HG03442 (cell line): ENCODE measurements around the gene MRPS12.

ENCODE experiments used
- ATAC-seq: cut with Tn5 transposase; IDR thresholded peaks from one replicate; pipeline ENCODE4 v1.9.1; 2021; ENCODE audit warnings: mild to moderate bottlenecking, moderate library complexity; ENCODE audit not compliant: unreplicated experiment

Gene MRPS12

DNA sequence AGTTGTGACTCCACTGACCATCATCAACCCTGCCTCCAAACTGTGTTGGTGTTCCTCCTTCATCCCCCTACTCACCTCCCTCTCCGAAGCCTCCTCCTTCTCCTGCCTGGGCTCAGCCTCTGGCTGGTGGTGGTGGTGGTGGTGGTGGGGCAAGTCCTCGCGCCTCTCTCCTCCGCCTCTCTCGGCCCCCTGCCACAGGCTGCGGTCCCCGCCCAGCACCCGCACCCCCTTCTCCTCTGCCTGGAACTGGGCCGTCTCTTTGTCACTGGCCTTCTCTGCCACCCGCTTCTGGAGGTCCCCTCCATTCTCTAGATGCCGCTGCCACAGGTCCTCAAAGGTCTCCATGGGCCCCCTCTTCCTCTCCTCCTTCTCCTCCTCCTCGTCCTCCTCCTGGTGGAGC, 20.3 kb upstream of the MRPS12 start:
- ATAC-seq, result no peak

DNA sequence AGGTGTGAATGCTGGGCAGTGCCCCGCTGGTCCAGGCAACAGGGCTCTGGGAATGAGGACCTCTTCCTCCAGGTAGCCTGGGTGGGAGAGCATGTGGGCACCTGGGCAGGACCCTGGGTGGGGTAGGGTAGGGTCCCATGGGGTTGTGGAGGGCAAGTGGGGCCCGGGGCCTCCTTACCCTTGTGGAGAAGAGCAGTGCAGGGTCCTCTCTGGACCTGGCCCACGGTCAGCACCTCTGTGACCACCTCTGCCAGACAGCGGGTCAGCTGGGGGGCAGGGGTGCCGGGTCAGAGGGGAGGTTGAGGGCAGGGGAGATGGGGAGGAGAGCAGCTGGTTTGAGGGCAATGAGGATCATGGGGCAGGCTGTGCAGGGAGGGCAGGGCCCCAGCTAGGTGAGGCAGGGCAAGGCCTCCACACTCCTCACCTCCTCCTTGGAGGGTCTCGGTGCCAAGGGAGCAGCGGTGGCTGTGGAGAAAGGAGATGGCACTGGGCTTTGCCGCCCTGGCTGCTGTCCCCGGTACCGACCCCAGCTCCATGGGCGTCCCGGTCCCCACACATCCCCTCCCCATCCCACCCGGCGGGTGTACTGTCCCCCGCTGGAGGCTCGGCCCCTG, 19.2 kb upstream of the MRPS12 start:
- ATAC-seq, result no peak

DNA sequence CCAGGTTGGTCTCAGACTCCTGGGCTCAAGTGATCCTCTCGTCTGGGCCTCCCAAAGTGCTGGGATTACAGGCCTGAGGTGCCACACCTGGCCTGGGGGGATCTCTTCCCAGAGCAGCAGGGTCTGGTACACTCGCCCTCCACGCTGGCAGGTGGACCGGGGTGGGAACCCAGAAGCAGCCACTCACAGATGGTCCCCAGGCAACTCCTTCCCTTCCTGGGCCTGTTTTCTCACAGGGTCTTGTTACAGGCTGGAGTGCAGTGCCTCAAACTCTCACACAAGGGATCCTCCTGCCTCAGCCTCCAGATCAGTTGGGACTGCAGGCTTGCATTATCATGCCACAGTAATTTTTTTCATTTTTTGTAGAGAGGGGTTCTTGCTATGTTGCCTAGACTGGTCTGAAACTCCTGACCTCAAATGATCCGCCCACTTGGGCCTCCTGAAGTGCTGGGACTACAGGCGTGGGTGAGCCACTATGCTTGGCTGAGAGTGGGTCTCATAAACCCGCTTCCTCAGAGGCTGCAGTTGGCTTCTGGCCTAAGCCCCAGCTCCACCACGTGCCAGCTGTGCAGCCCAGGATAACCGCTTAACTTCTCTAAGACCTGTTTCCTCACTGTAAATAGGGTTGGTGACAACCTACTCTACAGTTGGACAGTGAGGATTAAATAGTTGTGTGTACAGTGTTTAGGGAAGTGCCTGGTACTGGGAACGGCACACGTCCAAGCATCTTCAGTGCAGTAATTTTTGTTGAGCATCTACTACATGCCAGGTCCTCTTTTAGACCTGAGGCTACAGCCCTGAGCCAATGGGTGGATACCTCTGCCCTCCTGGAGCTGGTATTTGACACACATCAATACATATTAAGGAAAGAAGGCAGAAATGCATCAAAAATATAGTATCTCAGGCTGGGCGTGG, 17.9 kb upstream of the MRPS12 start:
- ATAC-seq, result no peak

- no peak for ATAC-seq
Measured at GRCh38 chr19:38913958-38914357, 16.8 kb upstream of the MRPS12 start.

GRCh38 chr19:38915329-38916321, 15.1 kb upstream of the MRPS12 start:
- ATAC-seq, result no peak

- ATAC-seq, result no peak
Measured at GRCh38 chr19:38917516-38917915, 13.2 kb upstream of the MRPS12 start.

DNA sequence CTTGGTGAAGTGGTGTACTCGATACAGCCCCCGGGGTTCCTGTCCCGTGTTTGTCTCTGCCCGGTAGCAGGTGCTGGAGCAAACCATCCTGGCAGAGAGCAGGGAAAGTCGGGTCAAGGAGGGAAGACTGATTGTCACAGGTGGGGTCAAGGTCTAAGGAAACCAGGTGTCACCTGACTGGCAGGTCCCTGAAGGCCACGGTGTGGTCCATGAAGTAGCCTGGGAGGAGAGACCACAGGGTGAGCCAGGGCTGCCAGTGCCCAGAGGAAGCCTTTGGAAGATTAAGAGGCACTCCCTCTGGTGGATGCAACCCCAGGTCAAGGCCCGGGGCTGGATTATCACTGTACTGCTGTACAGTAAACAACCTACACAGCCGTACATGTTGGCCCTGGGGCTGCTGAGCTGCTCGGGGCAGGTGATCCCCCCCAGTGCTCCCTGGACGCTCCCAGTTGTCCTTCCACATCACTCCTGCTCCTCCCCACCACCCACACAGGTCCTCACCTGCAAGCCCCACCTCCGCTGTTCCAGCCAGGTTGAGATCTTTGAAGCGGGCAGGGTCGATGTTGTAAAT, 12.7 kb upstream of the MRPS12 start:
- ATAC-seq, result no peak

- no peak for ATAC-seq
Measured at GRCh38 chr19:38918526-38918925, 12.2 kb upstream of the MRPS12 start.

DNA sequence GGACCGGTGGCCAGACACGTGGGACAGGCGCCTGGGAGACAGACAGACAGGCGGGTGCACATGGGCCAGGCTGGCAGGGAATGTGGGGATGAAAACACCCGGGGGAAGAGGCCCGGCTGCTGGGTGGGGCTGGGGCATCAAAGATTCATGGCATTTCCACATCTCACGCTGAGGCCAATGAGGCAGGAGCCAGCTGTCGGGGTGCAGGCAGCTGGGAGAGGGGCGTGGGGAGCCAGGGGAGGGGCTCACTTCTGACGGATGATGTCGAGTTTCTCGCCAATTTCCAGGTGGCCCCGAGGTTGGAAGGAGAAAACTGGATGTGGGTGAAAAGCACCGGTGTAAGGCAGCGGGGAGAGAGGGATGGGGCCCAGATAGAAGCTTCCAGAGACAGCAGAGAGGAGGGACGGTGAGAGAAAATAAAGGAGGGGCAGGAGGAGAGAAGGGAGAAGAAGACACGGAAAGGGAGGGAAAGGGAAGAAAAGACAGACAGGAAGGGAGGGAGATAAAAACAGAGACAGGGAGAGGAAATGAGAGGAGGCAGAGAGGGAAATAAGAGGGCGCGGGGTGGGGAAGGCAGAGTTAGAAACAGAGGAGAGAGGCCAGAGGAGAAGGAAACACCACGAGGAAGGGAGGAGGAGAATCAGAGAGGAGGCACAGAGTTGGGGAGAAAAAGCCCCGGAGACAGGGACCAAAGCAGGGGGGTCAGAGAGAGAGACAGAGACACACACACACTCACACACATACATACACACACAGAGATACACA, 10.7 kb upstream of the MRPS12 start:
- ATAC-seq, result no peak

- ATAC-seq, result no peak
Measured at GRCh38 chr19:38920602-38921419, 9.9 kb upstream of the MRPS12 start.

GRCh38 chr19:38921420-38922274, 9.1 kb upstream of the MRPS12 start:
- no peak for ATAC-seq

GRCh38 chr19:38922482-38922881, 8.3 kb upstream of the MRPS12 start:
- ATAC-seq, result no peak

DNA sequence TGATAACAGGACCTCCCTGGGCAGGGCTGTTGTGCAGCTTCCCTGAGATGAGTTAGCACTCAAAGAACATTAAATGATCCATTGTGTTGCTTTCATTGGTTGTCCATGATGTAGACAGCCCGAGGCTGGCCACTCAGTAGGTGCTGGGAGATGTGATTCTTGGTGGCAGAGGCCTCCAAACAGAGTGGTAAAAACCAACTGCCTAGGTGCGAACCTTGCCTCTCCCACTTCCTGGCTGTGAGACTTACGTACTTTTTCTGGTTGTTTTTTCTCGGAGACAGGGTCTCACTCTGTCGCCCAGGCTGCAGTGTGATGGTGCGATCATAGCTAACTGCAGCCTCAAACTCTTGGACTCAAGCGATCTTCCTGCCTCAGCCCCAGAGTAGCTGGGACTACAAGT, 6.4 kb upstream of the MRPS12 start:
- no peak for ATAC-seq

DNA sequence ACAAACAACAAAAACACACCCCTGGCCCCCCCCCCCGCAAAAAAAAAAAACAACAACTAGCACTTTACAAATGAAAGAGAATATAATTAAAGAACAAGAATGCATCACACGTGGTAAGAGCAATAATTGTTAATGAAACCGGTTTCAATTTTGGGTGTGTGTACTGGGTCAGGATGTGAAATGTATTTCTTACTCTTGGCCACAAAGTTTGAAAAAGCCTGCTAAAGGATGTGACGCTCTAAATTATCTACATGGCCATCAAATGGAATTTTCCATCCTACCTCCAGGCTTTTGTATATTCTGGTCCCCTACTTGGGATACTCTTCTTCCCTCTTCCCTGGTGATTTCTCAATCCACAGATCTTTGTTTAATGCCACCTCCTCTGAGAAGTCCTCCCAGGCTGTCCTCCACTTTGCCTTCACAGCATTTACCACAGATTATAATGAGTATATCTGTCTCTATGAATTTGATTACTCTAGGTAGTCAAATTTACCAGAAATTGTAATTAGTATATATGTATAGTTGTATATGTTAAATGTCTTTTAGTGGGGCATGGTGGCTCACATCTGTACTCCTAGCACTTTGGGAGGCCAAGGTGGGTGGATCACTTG, 2.2 kb upstream of the MRPS12 start:
- no peak for ATAC-seq

DNA sequence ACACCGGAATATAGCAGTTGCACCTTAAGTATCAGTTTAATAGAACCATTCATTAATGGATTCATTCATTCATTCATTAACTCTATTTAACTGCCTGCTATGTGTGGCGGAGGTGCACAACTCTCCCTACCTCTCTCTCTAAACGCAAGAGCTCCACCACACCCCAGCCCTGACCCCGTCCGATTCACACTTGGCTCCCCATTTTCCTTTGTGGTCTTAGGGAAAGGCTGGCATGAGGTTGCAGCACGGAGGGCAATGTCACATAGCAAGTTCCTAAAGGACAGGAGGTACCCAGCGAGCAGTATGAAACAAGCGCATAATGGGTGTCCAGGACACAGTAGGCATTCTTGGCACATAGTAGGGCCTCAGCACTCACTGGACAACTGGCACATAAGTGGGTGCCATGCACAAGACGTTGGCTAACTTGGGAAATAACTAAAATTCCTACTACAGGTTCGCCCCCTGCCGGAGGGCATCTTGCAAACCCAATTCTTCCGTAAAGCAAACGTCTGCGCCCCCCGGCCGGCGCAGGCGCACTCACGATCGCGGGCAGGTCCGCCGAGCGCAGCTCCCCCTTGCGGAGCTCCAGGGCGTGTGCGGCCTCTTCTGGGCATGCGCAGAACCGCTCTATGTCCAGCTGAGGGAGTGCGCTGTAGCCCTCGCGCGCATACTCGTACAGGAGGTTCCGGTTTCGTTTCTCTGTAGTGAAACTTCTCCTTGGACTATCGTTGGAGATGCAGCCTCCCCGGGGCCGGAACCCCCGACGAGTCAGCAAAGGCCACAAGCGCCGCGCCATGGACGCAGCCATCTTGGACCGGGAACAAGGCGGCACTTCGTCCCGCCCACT, 592 bp upstream of the MRPS12 start, which contains the start of gene SARS2:
TSS of gene SARS2 (minus strand) at position 835 of the 847 bp plus-strand sequence. CDS start at position 808, 27 bp downstream.
- ATAC-seq, result peak; percentile 64

DNA sequence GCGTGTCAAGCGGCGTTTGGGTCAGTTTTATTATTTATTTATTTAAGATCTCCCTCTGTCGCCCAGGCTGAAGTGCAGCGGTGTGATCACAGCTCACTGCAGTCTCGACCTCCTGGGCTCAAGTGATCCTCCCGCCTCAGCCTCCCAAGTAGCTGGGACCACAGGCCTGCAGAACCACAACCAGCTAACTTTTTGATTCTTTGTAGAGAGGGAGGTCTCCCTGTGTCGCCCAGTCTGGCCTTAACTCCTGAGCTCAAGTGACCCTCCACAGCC, 713 bp downstream of the MRPS12 start:
- no peak for ATAC-seq
